Non-pigmented ciliary epithelial cell (primary cell): Measurements from ENCODE around the gene FBXL12.
"Not testable (repeated sequence)": the region's sequence is repeated elsewhere in the genome, so short reads cannot be mapped to it uniquely, and the experiment has no call there.

Experiments used
- DNase-seq: peaks from one replicate; pipeline ENCODE4 v3.0.0-alpha.2; 2010; ENCODE audit warnings: low read depth

Gene FBXL12

DNA sequence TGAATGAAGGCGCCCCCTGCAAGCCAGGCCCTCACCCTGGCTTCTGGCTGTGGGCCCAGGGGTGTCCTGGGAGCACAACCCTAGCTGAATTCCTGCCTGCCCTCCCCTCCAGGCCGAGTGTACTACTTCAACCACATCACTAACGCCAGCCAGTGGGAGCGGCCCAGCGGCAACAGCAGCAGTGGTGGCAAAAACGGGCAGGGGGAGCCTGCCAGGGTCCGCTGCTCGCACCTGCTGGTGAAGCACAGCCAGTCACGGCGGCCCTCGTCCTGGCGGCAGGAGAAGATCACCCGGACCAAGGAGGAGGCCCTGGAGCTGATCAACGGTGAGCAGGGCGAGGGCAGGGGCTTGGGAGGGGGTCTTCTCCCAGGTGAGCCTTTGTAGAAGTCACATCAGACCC lies 19.4 kb upstream of the FBXL12 start:
- no peak for DNase-seq

DNA sequence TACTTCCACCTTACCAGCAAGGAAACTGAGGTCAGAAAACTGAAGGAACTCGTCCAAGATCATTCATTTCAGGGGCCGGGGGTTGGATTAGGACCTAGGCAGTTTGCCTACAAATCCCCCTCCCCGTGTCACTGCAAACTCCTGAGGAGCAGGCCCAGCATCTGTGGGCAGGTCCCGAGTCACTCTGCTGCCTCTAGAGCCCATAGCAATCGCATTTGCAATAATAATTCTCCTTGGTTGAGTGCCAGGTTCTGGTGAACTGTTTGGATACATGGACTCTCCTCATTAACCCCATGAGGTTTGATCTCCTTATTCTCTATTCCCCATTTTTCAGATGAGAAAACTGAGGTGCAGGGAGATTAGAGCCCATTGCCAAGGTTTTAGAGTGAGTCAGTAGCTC lies 17.1 kb upstream of the FBXL12 start:
- DNase-seq, result no peak

DNA sequence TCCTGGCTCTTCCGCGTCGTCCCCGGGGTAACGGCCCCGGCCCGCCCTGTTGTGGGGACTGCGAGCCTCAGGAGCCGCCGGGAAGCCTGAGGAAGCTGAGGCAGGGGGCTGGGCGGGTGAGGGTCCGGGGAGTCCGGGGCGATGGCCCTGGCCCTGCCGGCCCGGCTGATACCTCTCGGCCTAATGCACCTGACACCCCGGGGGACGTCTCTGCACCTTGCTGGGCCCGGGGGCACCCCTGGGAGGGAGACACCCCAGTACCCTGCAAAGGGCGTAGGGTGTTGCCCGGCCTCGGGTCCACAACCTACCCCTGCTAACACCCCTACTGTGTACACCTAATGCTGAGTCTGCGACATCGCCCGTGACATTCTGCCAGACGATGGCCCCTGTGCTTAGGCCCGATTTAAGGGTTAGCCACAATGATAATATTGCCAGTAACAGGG lies 16.6 kb upstream of the FBXL12 start:
- no peak for DNase-seq

DNA sequence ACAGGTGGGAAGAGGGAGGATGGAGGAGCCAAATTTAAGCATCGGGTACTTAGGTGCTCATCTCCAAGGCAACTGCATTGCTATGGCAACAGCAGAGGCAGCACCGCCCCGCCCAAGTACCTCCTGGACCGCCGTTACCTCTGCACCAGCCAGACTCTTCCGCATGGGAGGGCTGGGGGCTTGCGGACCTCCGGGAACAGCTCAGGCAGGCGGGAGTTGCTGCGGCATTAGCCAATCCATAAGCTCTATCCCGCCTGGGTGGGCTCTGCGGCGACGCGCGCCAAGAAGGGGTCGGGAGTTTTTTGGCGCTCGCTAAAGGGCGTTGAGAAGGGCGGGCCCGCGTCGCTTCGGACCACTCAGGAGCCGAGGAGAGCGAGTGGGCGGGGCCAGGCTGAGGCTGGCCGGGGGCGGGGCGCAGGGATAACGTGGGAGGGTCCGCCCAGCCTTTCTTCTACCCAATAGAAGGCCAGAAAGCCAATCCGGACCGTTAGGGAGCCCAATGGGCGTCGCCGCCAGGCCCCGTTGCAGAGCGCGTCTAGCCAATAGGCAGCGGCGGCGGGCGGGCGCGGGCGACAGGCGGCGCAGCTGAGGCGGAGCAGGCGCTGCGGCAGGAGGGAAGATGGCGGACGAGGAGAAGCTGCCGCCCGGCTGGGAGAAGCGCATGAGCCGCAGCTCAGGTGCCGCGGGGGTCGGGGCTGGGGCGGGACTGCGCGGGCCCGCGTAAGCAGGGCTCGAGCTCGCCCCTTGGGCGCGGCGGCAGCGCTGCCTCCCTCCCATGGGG lies 16.0 kb upstream of the FBXL12 start, which contains the start of gene PIN1:
TSS of gene PIN1 (plus strand) at position 593 of the 781 bp plus-strand sequence. CDS start at position 620, 27 bp downstream.
- DNase-seq, result peak; percentile 89

DNA sequence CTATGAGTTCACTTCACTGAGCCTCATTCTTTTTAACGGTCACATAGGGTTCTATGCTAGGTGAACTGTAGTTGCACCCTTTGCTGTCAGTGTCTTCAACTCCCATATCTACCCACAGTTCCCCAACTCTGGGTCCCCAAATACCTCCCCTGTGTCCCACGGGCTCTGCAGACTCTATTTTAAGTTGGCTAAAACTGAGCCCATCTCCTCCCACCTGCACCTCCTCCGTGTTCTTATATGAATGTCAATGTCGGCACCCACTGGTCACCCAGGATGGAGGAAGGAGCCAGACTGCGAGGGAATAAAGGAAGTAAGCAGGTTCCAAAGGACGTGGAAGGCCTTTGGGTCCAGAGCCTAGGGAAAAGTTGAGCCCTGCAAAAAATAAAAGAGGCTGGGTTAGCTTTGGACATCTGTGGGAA lies 15.4 kb upstream of the FBXL12 start:
- DNase-seq, result no peak

DNA sequence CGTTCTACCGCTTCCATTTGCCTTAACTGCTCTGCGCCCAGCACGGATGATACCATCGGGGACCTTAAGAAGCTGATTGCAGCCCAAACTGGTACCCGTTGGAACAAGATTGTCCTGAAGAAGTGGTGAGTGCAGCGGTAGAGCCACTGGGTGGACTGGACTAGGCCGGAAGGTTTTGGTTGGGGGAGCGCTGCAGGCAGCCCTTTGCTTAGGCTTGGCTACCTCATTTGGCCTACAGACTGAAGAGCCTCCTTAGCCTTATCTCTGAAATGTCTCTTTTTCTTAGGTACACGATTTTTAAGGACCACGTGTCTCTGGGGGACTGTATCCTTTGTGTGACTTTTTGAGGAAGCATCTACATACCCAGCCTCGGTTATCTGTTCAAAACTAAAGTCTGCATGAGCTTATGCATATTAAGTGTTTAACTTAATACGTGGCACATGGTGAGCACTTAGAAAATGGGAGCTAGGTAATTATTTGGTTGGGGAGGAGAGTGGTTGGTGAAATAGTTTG lies 9.7 kb upstream of the FBXL12 start:
- DNase-seq, result no peak

DNA sequence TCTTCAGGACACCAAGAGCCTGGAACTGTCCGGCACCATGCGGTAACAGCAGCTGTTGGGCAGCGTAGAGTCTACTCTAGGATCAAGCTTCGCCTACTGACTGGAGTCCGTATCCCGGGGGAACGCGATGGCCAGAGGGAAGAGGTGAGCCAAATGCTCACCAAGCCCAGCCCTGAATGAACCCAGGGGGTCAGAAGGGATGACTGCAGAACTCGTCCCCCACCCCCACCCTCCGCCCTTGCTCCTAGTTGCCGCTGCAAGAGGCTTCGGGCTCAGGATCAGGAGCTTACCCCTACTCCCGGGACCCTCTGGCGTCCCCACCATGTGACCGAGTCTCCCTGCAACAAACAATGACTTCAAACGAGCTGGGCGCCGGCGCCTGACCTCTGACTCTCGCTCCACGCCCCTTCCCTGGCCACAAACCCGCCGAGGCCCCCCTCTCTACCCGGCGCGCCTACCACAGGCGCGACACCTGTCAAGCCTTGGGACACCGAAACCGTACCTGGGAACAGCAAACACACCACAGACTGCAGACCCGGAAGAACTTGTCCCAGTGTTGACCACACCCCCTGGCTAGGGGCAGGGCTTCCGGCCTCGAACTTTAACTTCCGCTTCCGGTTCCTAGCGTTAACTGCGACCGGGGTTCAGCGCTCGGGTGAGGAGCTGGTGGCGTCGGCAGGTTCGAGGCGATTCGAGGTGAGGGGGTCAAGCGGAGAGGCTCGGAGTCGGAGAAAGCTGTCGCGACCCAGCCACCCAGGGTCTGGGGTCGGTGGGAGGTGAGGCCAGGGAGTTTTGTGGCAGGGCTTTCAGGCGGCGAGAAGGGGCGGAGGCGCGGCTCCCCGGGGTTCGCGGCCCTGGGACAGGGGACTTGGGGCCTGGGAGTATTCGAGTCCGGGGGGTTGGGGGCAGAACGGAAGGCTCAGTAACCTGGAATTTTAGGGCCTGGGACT lies 8.7 kb upstream of the FBXL12 start, which contains the start of gene UBL5:
TSS of gene UBL5 (plus strand) at position 630 of the 950 bp plus-strand sequence. CDS start 420 bp downstream, outside the sequence.
- DNase-seq, result peak; percentile 36

DNA sequence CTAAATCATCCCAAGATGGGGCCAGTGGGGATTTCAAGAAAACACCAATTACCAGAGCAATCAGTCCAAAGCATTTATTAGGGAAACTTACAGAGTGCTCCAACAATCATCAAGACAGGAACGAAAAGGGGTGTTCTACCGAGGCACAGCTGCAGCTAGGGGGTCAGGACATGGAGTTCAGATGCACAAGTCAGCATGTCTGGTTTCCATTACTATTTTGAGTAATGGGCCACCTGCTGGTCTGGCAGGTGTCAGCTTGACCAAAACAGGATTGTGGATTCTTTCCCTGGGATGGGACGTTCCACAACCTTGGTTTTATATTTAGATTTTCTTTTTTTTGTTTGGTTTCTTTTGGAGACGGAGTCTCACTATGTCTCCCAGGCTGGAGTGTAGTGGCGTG lies 4.9 kb upstream of the FBXL12 start:
- no peak for DNase-seq

DNA sequence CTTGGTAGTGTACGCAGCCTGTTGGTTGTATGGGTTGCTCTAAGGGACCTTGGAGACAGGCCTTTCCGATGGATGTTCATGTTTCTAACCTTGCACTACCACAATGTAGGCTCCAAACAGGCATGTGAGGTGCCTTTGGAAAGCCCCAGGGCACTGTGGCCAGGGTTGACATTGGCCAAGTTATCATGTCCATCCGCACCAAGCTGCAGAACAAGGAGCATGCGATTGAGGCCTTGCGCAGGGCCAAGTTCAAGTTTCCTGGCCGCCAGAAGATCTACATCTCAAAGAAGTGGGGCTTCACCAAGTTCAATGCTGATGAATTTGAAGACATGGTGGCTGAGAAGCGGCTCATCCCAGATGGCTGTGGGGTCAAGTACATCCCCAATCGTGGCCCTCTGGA lies 1.2 kb upstream of the FBXL12 start:
- not testable (repeated sequence) for DNase-seq

DNA sequence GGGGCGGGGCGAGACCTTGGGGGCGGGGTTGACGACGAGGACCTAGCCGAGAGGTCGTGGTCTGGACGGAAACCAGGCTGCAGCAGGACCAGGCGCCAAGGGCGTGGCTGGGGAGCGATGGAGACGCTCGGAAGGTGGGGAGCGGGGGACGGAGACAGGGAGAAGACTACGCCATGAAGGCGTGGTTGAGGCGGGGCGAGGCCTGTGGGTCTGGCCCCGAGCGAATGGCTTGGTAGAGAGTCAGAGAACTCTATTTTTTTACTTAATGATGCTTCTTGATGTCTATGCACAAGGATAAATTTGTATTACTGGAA lies 674 bp upstream of the FBXL12 start:
- DNase-seq, result no peak

DNA sequence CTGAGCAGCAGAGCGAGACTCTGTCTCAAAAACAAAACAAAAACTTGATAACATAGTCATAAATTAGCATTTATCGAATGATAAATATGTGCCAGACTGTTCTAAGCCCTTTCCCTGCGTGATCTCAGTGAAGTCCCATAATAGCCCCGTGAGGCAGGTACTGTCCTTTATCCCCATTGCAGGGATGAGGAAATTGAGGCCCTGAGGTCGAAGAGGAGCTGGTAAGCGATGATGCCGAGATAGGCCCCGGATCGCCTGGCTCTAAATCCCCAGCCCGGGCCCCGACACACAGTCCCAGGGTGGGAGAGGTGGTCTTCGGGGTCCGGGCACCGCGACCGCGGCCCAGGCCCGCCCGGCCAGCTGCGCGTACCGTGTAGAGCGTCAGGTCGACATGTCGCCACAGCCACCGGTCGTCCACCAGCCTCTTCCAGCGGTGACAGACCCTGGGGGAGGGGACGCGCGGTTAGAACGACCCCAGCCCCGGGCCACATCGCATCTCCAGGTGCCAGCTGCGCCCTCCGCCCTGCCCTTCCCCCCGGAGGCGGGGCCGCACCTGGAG lies 625 bp downstream of the FBXL12 start:
- DNase-seq, result no peak

DNA sequence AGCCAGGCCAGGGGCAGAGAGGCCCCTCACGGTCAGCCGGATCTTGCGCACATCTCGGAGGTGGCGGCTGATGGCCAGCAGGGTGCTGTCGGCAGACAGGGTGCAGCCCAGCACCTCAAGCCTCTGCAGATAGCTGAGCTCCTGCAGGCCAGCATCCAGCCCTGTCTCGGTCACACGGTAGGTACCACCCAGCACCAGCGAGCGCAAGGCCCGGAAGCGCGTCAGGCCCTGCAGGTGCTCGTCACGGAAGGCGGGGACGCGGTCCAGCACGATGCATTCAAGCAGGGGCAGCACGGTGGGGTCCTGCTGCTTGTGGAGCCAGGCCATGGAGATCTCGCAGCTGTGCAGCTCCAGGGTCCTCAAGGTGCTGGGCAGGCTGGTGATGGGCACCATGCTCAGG lies 7.7 kb downstream of the FBXL12 start:
- no peak for DNase-seq

DNA sequence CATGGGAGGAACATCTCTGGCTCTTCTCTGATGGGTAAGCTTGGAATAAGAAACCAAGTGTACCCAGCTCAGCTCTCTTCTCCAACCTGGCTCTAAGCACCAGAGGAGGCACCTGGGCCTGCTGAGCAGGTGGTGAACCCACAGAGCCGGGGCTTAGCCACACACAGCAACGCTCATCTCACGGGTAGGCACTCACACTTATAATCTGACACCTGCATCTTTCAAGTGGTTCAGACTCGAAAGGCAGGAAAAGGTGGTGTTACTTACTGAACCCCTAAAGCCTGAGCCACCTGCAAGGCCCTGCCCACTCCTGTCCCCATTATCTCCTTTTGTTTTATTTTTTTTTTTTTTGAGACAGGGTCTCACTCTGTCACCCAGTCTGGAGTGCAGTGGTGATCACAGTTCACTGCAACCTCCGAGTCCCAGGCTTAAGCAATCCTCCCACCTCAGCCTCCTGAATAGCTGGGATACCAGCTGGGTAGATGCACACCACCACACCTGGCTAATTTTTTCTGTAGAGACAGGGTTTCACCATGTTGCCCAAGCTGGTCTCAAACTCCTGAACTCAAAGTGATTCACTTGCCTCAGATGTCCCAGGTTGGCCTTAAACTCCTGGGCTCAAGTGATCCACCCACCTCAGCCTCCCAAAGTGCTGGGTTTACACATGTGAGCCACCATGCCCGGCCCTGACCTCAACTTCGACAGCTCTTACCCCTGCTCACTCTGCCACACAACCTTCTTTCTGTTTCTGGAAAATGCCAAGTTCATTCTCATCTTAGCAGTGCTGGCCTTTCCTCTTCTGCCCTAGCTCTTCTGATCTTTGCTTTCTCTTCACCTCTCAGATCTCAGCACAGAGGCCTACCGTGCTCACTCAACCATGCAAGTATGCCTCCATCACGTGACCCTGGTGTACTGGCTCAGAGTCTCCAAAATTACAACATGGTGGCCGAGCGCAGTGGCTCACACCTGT lies 9.7 kb downstream of the FBXL12 start:
- DNase-seq, result no peak

DNA sequence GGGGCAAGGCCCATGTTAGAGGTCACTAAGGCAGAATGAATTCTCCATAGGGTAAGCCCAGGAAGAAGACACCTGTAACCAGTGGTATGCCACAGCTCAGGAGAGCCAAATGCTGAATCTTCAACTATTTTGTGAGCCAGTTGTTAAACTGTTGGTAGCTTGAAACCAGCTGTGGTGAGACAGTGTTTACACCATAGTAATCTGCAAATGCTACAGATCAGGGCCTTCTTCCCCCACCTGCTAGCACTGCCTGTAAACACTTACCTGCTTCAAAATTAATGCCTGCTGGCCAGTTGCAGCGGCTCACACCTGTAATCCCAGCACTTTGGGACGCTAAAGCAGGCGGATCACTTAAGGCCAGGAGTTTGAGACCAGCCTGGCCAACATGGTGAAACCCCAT lies 12.1 kb downstream of the FBXL12 start:
- DNase-seq, result no peak

DNA sequence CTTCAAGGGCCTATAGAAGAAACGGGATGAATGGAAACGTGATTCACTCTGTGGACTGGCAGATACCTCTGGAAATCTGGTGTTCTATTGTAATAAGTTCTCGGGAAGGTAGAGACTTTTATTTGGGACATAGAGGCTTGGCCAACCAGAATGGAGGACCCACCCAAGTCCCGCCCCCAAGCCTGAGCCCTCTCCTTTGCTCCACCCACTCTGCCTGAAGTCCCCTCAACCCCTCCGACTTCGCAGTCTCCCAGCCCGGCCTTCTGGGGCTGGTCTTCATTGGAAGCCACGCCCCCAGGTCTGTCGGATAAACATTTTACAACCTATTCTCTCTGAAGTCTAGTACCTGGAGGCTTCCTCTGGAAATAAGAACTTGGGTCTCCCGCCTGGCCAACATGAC lies 16.9 kb downstream of the FBXL12 start:
- no peak for DNase-seq

DNA sequence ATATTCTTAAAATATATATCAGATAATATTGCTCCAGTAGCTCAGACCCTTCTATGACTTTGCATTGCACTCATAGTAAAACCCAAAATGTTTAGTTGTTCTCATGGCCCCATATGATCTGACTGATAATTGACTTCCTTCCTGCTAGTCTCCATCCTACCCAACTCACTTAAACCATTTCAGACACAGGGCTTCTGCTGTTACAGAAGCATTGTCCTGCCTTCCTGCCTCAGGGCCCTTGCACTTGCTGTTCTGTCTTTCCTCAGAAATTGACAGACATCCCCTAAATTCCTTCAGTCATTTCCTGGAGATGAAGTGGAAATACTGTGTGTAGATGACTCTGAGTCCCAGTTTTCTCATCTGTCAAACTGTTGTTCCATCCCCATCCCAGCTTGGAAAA lies 19.7 kb downstream of the FBXL12 start:
- DNase-seq, result no peak

DNA sequence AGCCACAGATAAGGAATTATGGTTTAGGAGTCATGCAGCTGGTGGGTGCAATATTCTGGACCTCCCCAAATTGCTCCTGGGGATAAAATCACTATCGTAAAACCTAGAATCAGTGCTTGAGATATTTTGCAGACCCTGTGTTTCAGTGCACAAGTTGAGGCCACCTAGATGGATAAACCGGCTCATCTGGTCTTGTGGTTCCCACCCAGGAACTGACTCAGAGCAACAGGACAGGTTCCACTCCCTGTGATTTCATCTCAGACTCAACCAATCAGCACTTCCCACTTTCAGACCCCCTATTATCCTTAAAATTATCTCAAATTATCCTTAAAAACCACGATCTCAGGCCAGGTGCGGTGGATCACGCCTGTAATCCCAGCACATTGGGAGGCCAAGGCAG lies 21.0 kb downstream of the FBXL12 start:
- DNase-seq, result no peak

DNA sequence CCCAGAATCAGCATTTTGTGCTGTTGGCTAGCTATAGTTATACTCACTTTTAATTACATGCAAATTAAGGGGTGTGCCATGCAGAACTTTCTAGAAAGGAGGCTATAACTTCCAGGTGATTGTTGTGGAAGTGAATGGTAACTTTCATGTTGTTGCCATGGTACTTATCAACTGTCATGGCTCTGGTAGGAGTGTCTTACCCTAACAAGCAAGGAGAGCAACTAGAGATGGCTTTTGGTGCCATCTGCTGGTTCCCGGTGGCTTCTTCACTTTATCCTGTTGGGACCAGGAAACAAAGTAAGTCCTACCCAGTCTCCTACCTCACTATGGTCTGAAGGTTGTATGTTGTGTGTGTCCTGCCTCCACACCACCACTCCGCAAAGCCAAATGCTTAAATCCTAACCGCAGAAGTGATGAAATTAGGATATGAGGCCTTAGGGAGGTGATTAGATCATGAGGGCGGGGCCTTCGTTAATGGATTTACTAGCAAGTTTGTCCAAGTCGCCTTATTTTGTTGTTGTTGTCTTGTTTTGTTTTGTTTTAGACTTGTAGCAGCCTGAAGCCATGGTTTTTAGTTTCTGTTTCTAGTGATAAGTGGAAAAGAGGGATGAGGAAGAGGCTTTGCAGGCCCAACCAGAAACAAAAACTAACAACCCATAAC lies 22.6 kb downstream of the FBXL12 start:
- peak; percentile 76 for DNase-seq

DNA sequence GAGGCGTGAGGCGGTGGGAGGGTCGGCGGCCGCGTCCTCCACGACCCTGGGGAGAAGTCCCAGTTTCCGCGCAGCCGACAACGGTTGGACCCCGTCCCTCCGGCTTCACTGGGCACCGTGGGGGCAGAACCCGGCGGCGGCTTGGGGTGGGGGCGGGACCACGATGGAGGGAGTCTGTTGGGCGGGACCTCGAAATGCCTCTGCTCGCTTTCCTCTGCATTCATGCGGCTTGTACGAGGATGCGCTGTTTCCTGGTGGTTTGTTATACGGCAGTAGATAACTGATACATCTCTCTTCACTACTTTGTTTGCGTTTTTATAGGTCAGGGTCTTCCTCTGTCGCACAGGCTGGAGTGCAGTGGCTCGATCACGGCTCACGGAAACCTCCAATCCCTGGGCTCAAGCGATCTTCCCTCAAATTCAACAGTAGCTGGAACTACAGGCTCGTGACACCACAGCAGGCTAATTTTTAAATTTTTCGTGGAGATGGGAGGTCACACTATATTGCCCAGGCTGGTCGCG lies 25.7 kb downstream of the FBXL12 start:
- no peak for DNase-seq
